Measurements from ENCODE around the gene ATP5PO.

DNA sequence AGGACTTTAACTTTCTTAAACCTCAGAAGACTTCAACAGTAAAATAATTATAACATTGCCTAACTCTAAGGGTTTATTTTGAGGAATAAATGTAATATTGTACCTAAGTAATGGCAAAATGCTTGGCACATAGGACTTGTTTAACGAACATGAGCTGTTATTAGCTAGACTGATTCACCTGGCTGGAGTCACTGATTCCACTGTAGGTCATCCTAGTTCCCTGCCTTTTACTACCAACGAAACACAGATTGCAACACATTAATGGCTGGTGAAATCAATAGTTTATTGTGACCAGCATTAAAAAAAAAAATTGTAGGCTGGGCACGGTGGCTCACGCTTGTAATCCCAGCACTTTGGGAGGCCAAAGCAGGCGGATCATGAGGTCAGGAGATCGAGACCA, 45.5 kb upstream of the ATP5PO start:
- TF ChIP-seq, protein P1, sequence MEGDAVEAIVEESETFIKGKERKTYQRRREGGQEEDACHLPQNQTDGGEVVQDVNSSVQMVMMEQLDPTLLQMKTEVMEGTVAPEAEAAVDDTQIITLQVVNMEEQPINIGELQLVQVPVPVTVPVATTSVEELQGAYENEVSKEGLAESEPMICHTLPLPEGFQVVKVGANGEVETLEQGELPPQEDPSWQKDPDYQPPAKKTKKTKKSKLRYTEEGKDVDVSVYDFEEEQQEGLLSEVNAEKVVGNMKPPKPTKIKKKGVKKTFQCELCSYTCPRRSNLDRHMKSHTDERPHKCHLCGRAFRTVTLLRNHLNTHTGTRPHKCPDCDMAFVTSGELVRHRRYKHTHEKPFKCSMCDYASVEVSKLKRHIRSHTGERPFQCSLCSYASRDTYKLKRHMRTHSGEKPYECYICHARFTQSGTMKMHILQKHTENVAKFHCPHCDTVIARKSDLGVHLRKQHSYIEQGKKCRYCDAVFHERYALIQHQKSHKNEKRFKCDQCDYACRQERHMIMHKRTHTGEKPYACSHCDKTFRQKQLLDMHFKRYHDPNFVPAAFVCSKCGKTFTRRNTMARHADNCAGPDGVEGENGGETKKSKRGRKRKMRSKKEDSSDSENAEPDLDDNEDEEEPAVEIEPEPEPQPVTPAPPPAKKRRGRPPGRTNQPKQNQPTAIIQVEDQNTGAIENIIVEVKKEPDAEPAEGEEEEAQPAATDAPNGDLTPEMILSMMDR (IDR thresholded peaks at IDR 0.05): no peak
- TF ChIP-seq POLR2A (IDR thresholded peaks at IDR 0.05): no peak
